SK-N-SH treated with all-trans-retinoic acid at 6 μM for 48 hours (cell line): ENCODE results near the gene TGFBR2.

Experiments
- ATAC-seq: fragments of 200-7000 bp; cut with Tn5 transposase; 3 replicates; pipeline ENCODE4 v1.9.1; 2020; ENCODE audit warnings: mild to moderate bottlenecking, moderate library complexity
- ARNTL ChIP-seq: fragments of 450-650 bp; formaldehyde crosslinking; IDR thresholded peaks from 2 replicates; pipeline ENCODE4 v1.5.0; 2020; ENCODE audit warnings: low read depth, mild to moderate bottlenecking, moderate library complexity, borderline replicate concordance
- BACH2 ChIP-seq: fragments of 250-450 bp; sonication (Bioruptor Pico); IDR thresholded peaks from 2 replicates; pipeline ENCODE4 v1.9.0; 2021; ENCODE audit warnings: mild to moderate bottlenecking, borderline replicate concordance
- CSDC2 ChIP-seq: fragments of 250-450 bp; sonication (Bioruptor Pico); IDR thresholded peaks from 2 replicates; pipeline ENCODE4 v1.5.0; 2020; ENCODE audit warnings: mild to moderate bottlenecking, moderate library complexity
- CSRNP3 ChIP-seq: fragments of 250-450 bp; sonication (Bioruptor Pico); IDR thresholded peaks from 2 replicates; pipeline ENCODE4 v1.5.1; 2021; ENCODE audit warnings: mild to moderate bottlenecking, moderate library complexity
- ESRRG ChIP-seq: fragments of 250-450 bp; sonication (Bioruptor Pico); IDR thresholded peaks from 2 replicates; pipeline ENCODE4 v1.6.1; 2021; ENCODE audit warnings: mild to moderate bottlenecking
- GLIS3 ChIP-seq: fragments of 250-450 bp; sonication (Bioruptor Pico); IDR thresholded peaks from 2 replicates; pipeline ENCODE4 v1.5.0; 2020; ENCODE audit warnings: mild to moderate bottlenecking, moderate library complexity
- ISL1 ChIP-seq: fragments of 250-450 bp; sonication (Bioruptor Pico); IDR thresholded peaks from 2 replicates; pipeline ENCODE4 v2.1.2; 2022; ENCODE audit warnings: mild to moderate bottlenecking, moderate library complexity
- OSR1 ChIP-seq: fragments of 250-450 bp; sonication (Bioruptor Pico); IDR thresholded peaks from 2 replicates; pipeline ENCODE4 v1.8.0; 2022; ENCODE audit warnings: moderate library complexity, mild to moderate bottlenecking, inconsistent platforms
- PATZ1 ChIP-seq: fragments of 250-450 bp; sonication (Bioruptor Pico); IDR thresholded peaks from 2 replicates; pipeline ENCODE4 v1.8.0; 2020; ENCODE audit warnings: mild to moderate bottlenecking, moderate library complexity, borderline replicate concordance
- RARB ChIP-seq: fragments of 250-450 bp; sonication (Bioruptor Pico); IDR thresholded peaks from 2 replicates; pipeline ENCODE4 v1.8.0; 2021; ENCODE audit warnings: mild to moderate bottlenecking, moderate library complexity
- TCF4 ChIP-seq: fragments of 250-450 bp; sonication (Bioruptor Pico); IDR thresholded peaks from 2 replicates; pipeline ENCODE4 v1.8.0; 2021; ENCODE audit warnings: mild to moderate bottlenecking, moderate library complexity, borderline replicate concordance
- TSHZ2 ChIP-seq: fragments of 250-450 bp; sonication (Bioruptor Pico); IDR thresholded peaks from 2 replicates; pipeline ENCODE4 v1.5.0; 2020; ENCODE audit warnings: mild to moderate bottlenecking, moderate library complexity
- ZC3H10 ChIP-seq: fragments of 250-450 bp; sonication (Bioruptor Pico); IDR thresholded peaks from 2 replicates; pipeline ENCODE4 v1.5.1; 2021; ENCODE audit warnings: mild to moderate bottlenecking, moderate library complexity
- ZFP3 ChIP-seq: fragments of 250-450 bp; sonication (Bioruptor Pico); IDR thresholded peaks from 2 replicates; pipeline ENCODE4 v1.5.0; 2020; ENCODE audit warnings: mild to moderate bottlenecking, moderate library complexity
- ZFP30 ChIP-seq: fragments of 450-650 bp; formaldehyde crosslinking; IDR thresholded peaks from 2 replicates; pipeline ENCODE4 v1.5.0; 2022; ENCODE audit warnings: mild to moderate bottlenecking, moderate library complexity
- ZNF565 ChIP-seq: fragments of 450-650 bp; formaldehyde crosslinking; conservative IDR thresholded peaks from 2 replicates; pipeline ENCODE4 v1.5.0; 2020; ENCODE audit warnings: low read depth, mild to moderate bottlenecking, moderate library complexity
- ZNF70 ChIP-seq: fragments of 450-650 bp; formaldehyde crosslinking; IDR thresholded peaks from 2 replicates; pipeline ENCODE4 v1.5.0; 2020; ENCODE audit warnings: mild to moderate bottlenecking, moderate library complexity
- ZNF8 ChIP-seq: fragments of 450-650 bp; formaldehyde crosslinking; IDR thresholded peaks from 2 replicates; pipeline ENCODE4 v1.5.0; 2020; ENCODE audit warnings: mild to moderate bottlenecking, moderate library complexity

The TGFBR2 gene

GRCh38 chr3:30611613-30612436, 5.4 kb downstream of the TGFBR2 start (continued):
- TF ChIP-seq TSHZ2 (CRISPR knock-in tag) (no peak), GLIS3 (CRISPR knock-in tag) (no peak), ESRRG (CRISPR knock-in tag) (no peak), CSDC2 (CRISPR knock-in tag) (no peak)

- no peak for TF ChIP-seq ZNF565 (CRISPR knock-in tag)
- TF ChIP-seq, all 23 proteins: peak for 0
- ATAC-seq: no peak
Observed at GRCh38 chr3:30612437-30613132, 6.2 kb downstream of the TGFBR2 start.

GRCh38 chr3:30613133-30613825, 6.9 kb downstream of the TGFBR2 start:
- TF ChIP-seq ZC3H10 (CRISPR knock-in tag): no peak
- no peak for TF ChIP-seq ZNF70
- no peak for TF ChIP-seq BACH2 (CRISPR knock-in tag)
- no peak for TF ChIP-seq ESRRG (CRISPR knock-in tag)
- TF ChIP-seq PATZ1: no peak
- no peak for TF ChIP-seq ZNF8 (CRISPR knock-in tag)
- no peak for TF ChIP-seq CSRNP3 (CRISPR knock-in tag)
- no peak for TF ChIP-seq TSHZ2 (CRISPR knock-in tag)
- TF ChIP-seq ZFP3: no peak
- TF ChIP-seq TCF4 (CRISPR knock-in tag): no peak
- TF ChIP-seq GLIS3 (CRISPR knock-in tag): no peak
- no peak for TF ChIP-seq OSR1 (CRISPR knock-in tag)
- no peak for TF ChIP-seq ZFP30 (CRISPR knock-in tag)
- no peak for TF ChIP-seq ISL1 (CRISPR knock-in tag)
- no peak for TF ChIP-seq CSDC2 (CRISPR knock-in tag)
- no peak for TF ChIP-seq ARNTL (CRISPR knock-in tag)
- TF ChIP-seq RARB (CRISPR knock-in tag): no peak
- no peak for TF ChIP-seq ZNF565 (CRISPR knock-in tag)
- TF ChIP-seq, all 23 proteins: peak for 0
- no peak for ATAC-seq
